Thyroid gland (tissue), 4 donors: Measurements from ENCODE around the gene SLC10A4. TPM values are rescaled to one million over a fixed set of nuclear protein-coding genes. Genes with fewer than 3 reads are reported as not detected.
"Not testable (repeated sequence)": the region's sequence is repeated elsewhere in the genome, so short reads cannot be mapped to it uniquely, and the experiment has no call there.

ENCODE experiments used
- DNase-seq, 2 donors: peaks; one replicate each; pipeline ENCODE4 v3.0.0-alpha.2; 2019
- H3K27ac ChIP-seq, 3 donors: fragments of 200-600 bp; sonication (generic); 1 replicate in 2 of 3; 2 replicates in 1 of 3; pipeline ENCODE4 v1.5.1; 2016 to 2019; ENCODE audit warnings: mild to moderate bottlenecking in 1 of 3, moderate library complexity in 1 of 3
- H3K27me3 ChIP-seq: fragments of 200-600 bp; sonication (generic); one replicate; pipeline ENCODE4 v1.5.1; 2019
- H3K36me3 ChIP-seq, 2 donors: fragments of 200-600 bp; sonication (generic); one replicate each; pipeline ENCODE4 v1.5.1; 2016 to 2019
- H3K4me1 ChIP-seq, 2 donors: fragments of 200-600 bp; sonication (generic); one replicate each; pipeline ENCODE4 v1.5.1; 2017 to 2019
- H3K4me3 ChIP-seq, 3 donors: fragments of 200-600 bp; sonication (generic); replicated peaks in 1 of 3; 1 replicate in 2 of 3; 2 replicates in 1 of 3; pipeline ENCODE4 v1.5.1; 2016; ENCODE audit warnings: mild to moderate bottlenecking in 1 of 3
- H3K9me3 ChIP-seq: fragments of 200-600 bp; sonication (generic); one replicate; pipeline ENCODE4 v1.5.1; 2017
- POLR2A ChIP-seq, 2 donors: fragments of 450-650 bp; IDR thresholded peaks; one replicate each; pipeline ENCODE4 v1.6.1; 2017; ENCODE audit warnings: antibody characterized with exemption in 2 of 2, mild to moderate bottlenecking in 2 of 2, moderate library complexity in 1 of 2
- WGBS, 2 donors: methylation state at CpG; one replicate each; pipeline ENCODE4 v1.1.5; 2017; 5-methylcytosine and 5-hydroxymethylcytosine counted together
- intact Hi-C: fragments of 100-400 bp; cut with DNase I; formaldehyde crosslinking; loops from one replicate; pipeline ENCODE4 v1.15.1; 2023
- total RNA-seq, 4 donors: library from RNA; depleted of rRNA; stranded (reverse); fragments of >200 nt; gene quantifications; one replicate each; pipeline ENCODE4 v1.2.3, GENCODE V29; 2016
- TF ChIP-seq, protein P1 (sequence below), 6 experiments: fragments of 200-600 bp in 3 of 6; fragments of 450-650 bp in 3 of 6; sonication (generic) in 3 of 6; IDR thresholded peaks; one replicate each; pipeline ENCODE4 v1.5.1; 2016 to 2019; ENCODE audit warnings: antibody characterized with exemption in 6 of 6, mild to moderate bottlenecking in 2 of 6, inconsistent platforms in 1 of 6, moderate library complexity in 1 of 6

Gene SLC10A4, protein sequence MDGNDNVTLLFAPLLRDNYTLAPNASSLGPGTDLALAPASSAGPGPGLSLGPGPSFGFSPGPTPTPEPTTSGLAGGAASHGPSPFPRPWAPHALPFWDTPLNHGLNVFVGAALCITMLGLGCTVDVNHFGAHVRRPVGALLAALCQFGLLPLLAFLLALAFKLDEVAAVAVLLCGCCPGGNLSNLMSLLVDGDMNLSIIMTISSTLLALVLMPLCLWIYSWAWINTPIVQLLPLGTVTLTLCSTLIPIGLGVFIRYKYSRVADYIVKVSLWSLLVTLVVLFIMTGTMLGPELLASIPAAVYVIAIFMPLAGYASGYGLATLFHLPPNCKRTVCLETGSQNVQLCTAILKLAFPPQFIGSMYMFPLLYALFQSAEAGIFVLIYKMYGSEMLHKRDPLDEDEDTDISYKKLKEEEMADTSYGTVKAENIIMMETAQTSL
- under 1 TPM in 1 of 4 donors, not detected in 3; 0.13 TPM for total RNA-seq

DNA sequence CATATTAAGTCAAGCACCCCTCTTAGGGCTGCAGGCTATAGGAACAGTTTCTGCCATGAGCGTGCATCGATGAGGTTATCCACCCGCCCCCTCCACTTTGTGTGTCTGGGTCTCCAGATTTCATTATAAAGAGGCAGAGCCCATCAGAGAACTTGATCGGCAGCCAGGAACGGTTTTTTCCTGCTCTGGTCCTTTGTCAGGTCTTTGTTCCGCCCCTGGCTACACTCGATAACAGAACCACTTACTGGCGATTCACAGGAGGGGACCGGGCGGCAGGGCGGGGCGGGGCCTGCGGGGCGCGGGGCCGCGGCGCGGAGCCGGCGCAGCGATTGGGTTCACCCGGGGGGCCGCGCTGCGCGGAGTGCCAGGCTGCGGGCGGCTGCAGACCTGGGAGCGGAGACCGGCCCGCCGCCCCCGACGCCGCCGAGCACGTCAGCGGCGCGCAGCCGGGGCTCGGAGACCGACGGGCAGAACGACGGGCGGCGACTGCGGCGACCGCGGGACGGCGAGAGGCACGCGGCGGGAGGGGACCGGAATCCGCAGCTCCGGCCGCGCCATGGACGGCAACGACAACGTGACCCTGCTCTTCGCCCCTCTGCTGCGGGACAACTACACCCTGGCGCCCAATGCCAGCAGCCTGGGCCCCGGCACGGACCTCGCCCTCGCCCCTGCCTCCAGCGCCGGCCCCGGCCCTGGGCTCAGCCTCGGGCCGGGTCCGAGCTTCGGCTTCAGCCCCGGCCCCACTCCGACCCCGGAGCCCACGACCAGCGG lies at the start of gene SLC10A4:
Gene SLC10A4 (plus strand): TSS at position 338 of the 771 bp plus-strand sequence. CDS start 219 bp downstream, at position 557.
- H3K27me3 ChIP-seq, result peaks cover 14% of the 10 kb centered on the region
- no peaks in the 10 kb centered on the region for H3K36me3 ChIP-seq
- intact Hi-C loops, result no loop called here
- no peaks in the 10 kb centered on the region for H3K9me3 ChIP-seq
- TF ChIP-seq, protein P1, sequence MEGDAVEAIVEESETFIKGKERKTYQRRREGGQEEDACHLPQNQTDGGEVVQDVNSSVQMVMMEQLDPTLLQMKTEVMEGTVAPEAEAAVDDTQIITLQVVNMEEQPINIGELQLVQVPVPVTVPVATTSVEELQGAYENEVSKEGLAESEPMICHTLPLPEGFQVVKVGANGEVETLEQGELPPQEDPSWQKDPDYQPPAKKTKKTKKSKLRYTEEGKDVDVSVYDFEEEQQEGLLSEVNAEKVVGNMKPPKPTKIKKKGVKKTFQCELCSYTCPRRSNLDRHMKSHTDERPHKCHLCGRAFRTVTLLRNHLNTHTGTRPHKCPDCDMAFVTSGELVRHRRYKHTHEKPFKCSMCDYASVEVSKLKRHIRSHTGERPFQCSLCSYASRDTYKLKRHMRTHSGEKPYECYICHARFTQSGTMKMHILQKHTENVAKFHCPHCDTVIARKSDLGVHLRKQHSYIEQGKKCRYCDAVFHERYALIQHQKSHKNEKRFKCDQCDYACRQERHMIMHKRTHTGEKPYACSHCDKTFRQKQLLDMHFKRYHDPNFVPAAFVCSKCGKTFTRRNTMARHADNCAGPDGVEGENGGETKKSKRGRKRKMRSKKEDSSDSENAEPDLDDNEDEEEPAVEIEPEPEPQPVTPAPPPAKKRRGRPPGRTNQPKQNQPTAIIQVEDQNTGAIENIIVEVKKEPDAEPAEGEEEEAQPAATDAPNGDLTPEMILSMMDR (IDR thresholded peaks at IDR 0.05), result no peak
- peak; percentile 14 to 27 for DNase-seq
- H3K27ac ChIP-seq, result no peak within 1 kb of the TSS
- peaks cover 4 to 13% of the 10 kb centered on the region in 2 donors for H3K4me1 ChIP-seq
- WGBS, 2 donors, result 4 to 5% methylated on average over 7 to 31 of the region's 85 CpGs
- peak within 1 kb of the TSS in 1 of 3 donors; percentile 23 for H3K4me3 ChIP-seq

DNA sequence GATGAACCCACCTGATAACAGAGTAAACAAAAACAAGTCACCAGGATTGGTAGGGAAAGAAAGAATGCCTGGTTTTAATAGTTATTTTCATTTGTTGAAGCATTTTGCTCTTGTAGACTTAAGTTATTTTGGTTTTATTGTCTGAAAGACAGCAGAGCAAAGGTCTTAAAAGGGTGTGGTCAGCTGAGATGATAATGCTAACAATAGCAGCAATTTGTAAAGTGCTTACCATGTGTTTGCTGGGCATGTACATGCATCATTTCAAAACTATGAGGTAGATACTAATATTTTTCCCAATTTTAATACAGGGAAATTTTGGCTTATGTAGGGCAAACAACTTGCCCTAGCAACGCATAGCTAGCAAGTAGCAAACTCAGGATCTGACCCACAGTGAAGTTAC lies 46.8 kb upstream of the SLC10A4 start:
- no peaks in the 10 kb centered on the region for H3K4me1 ChIP-seq
- no peak overlapping the region for H3K4me3 ChIP-seq
- intact Hi-C loops, result no loop called here
- no peaks in the 10 kb centered on the region for H3K9me3 ChIP-seq
- no peaks in the 10 kb centered on the region for H3K36me3 ChIP-seq
- no peak for DNase-seq
- no peaks in the 10 kb centered on the region for H3K27me3 ChIP-seq
- 90 to 93% methylated on average over 1 of the region's 1 CpG for WGBS, 2 donors
- H3K27ac ChIP-seq, result no peak overlapping the region
- no peak for TF ChIP-seq POLR2A (IDR thresholded peaks at IDR 0.05)
- TF ChIP-seq, protein P1 (IDR thresholded peaks at IDR 0.05), result no peak

DNA sequence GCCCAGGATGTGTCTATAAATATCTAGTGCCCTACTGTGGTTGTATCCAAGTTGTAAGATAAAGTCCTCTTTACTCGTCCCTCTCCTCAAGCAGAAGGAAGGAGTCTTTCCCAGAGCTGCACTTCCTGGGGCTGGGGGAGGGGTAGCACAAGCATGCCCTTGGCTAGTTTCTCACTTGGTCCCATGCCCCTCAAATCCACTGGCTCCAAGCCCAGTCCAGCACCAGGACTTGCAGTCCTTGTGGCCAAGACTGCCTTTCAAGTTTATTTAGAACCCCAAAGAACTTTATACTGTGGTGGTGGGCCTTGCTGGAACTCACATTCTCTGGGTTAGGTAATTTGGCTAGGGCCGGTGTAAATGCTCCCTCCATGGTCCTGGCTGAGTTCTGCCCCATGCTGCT lies 43.2 kb upstream of the SLC10A4 start:
- Histone ChIP-seq H3K27ac (no peak overlapping the region), H3K4me1 (no peaks in the 10 kb centered on the region), H3K27me3 (no peaks in the 10 kb centered on the region), H3K36me3 (no peaks in the 10 kb centered on the region), H3K4me3 (no peak overlapping the region), H3K9me3 (no peaks in the 10 kb centered on the region)
- 61 to 63% methylated on average over 2 of the region's 2 CpGs for WGBS, 2 donors
- DNase-seq, result peak; percentile 6 to 7
- TF ChIP-seq, protein P1 (IDR thresholded peaks at IDR 0.05), result no peak
- TF ChIP-seq POLR2A (IDR thresholded peaks at IDR 0.05), result no peak
- intact Hi-C loops, result no loop called here

DNA sequence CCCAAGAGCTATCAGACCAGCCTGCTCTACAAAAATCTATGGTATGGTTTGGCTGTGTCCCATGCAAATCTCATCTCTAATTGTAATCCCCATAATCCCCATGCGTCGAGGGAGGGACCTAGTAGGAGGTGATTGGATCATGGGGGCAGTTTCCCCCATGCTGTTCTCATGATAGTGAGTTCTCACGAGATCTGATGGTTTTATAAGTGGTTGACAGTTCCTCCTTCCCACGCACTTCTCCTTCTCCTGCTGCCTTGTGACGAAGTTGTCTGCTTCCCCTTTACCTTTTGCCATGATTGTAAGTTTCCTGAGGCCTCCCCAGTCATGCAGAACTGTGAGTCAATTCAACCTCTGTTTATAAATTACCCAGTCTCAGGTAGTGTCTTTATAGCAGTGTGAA lies 42.2 kb upstream of the SLC10A4 start:
- DNase-seq, intact Hi-C loops, H3K4me3 ChIP-seq, H3K27ac ChIP-seq, H3K27me3 ChIP-seq, H3K4me1 ChIP-seq, H3K9me3 ChIP-seq, H3K36me3 ChIP-seq: not testable (repeated sequence)
- 78 to 87% methylated on average over 5 of the region's 5 CpGs for WGBS, 2 donors

DNA sequence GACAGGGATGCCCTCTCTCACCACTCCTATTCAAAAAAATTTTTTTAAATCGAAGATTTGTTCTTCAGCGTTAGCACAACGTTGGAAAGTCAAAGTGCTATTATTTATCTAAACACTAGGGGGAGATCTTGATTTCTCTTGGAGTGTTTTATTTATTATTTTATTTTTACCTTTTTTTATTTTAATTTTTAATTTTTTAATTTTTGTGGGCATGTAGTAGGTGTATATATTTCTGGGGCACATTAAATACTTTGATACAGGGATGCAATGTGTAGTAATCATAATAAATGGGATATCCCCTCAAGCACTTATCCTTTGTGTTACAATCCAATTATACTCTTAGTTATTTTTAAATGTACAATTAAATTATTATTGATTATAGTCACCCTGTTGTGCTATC lies 37.4 kb upstream of the SLC10A4 start:
- intact Hi-C loops, result no loop called here
- Histone ChIP-seq H3K27me3 (no peaks in the 10 kb centered on the region), H3K36me3 (no peaks in the 10 kb centered on the region), H3K9me3 (no peaks in the 10 kb centered on the region), H3K4me1 (no peaks in the 10 kb centered on the region), H3K4me3 (no peak overlapping the region), H3K27ac (no peak overlapping the region)
- TF ChIP-seq, protein P1 (IDR thresholded peaks at IDR 0.05), result peak in 5 of 6 experiments; percentile 19 to 61 (median 45)
- no peak for TF ChIP-seq POLR2A (IDR thresholded peaks at IDR 0.05)
- no peak for DNase-seq
- 7 to 8% methylated on average over 3 of the region's 3 CpGs for WGBS, 2 donors
